VCaP (cell line): ENCODE measurements around the gene NOX5.
A peak's percentile ranks its signal among the peaks of the same experiment; 100 is the strongest.

Experiments used
- H3K27ac ChIP-seq: fragments of 450-650 bp; 2 replicates; pipeline ENCODE4 v1.5.1; 2017
- CTCF ChIP-seq: fragments of 450-650 bp; conservative IDR thresholded peaks from 2 replicates; pipeline ENCODE4 v1.5.1; 2017; ENCODE audit warnings: mild to moderate bottlenecking, moderate library complexity

The NOX5 gene

GRCh38 chr15:69042531-69042930 lies 28.0 kb downstream of the NOX5 start:
- no peak overlapping the region for H3K27ac ChIP-seq
- no peak for TF ChIP-seq CTCF

GRCh38 chr15:69045802-69046201 lies 31.3 kb downstream of the NOX5 start:
- H3K27ac ChIP-seq, result no peak overlapping the region

GRCh38 chr15:69046781-69047180 lies 32.3 kb downstream of the NOX5 start:
- H3K27ac ChIP-seq, result no peak overlapping the region
- TF ChIP-seq CTCF, result no peak

More at GRCh38 chr15:69045802-69046201, 31.3 kb downstream of the NOX5 start:
- no peak for TF ChIP-seq CTCF

GRCh38 chr15:69049976-69050375 lies 35.5 kb downstream of the NOX5 start:
- no peak for TF ChIP-seq CTCF
- H3K27ac ChIP-seq, result no peak overlapping the region

GRCh38 chr15:69055251-69055650 lies 40.8 kb downstream of the NOX5 start:
- H3K27ac ChIP-seq, result no peak overlapping the region
- no peak for TF ChIP-seq CTCF

GRCh38 chr15:69056365-69056764 lies 41.9 kb downstream of the NOX5 start:
- no peak for TF ChIP-seq CTCF
- no peak overlapping the region for H3K27ac ChIP-seq

GRCh38 chr15:69058830-69059556 lies 44.5 kb downstream of the NOX5 start:
- TF ChIP-seq CTCF, result peak; percentile 91
- no peak overlapping the region for H3K27ac ChIP-seq
